Measurements from ENCODE around the gene MCC. TPM values are rescaled to one million over a fixed set of nuclear protein-coding genes. Genes with fewer than 3 reads are reported as not detected.

The MCC gene
- polyA plus RNA-seq, 2 of the 4 experiments (the other 2 are of a cell fraction), result 0.09 to 0.10 TPM

- DNase-seq (ENCODE audit: low read depth in 1 of 2, low spot score in 1 of 2) (no peak), FAIRE-seq (no peak), ATAC-seq (no peak)
- ChIA-PET POLR2A (no interaction called here), CTCF (no interaction called here)
- WGBS (ENCODE audit: missing lambda C conversion rate), result 0% methylated on average over 1 of the region's 1 CpG
- Histone ChIP-seq H3K4me1 (no peaks in the 10 kb centered on the region), H3K4me3 (no peak overlapping the region), H3K27ac (no peak overlapping the region), H3K9me3 (no peaks in the 10 kb centered on the region), H3K4me2 (no peak overlapping the region)
- TF ChIP-seq EP300 (IDR thresholded peaks at IDR 0.05) (no peak), MAFK (IDR thresholded peaks at IDR 0.05; ENCODE audit: partially characterized antibody) (no peak), KDM1A (IDR thresholded peaks at IDR 0.05; ENCODE audit: low read depth) (no peak), HDAC2 (IDR thresholded peaks at IDR 0.05) (no peak), BCL3 (IDR thresholded peaks at IDR 0.05) (no peak), HEYL (CRISPR knock-in tag; IDR thresholded peaks at IDR 0.05) (no peak), HOXA7 (CRISPR knock-in tag; IDR thresholded peaks at IDR 0.05) (no peak), FOSB (CRISPR knock-in tag; IDR thresholded peaks at IDR 0.05) (no peak)
Observed at GRCh38 chr5:113164021-113164420, 324.2 kb downstream of the MCC start.

- H3K4me1 ChIP-seq, result no peaks in the 10 kb centered on the region
- no peak overlapping the region for H3K4me2 ChIP-seq
- WGBS (ENCODE audit: missing lambda C conversion rate), result 74% methylated on average over 2 of the region's 2 CpGs
- H3K27ac ChIP-seq, result no peak overlapping the region
- ChIA-PET POLR2A (no interaction called here), CTCF (no interaction called here)
- FAIRE-seq (no peak), ATAC-seq (no peak), DNase-seq (ENCODE audit: low read depth in 1 of 2, low spot score in 1 of 2) (no peak)
- H3K9me3 ChIP-seq, result no peaks in the 10 kb centered on the region
- TF ChIP-seq FOSL2 (IDR thresholded peaks at IDR 0.05) (no peak), FOSL2 (CRISPR knock-in tag; IDR thresholded peaks at IDR 0.05) (0 out of 2 replicates have a peak, but pooled peaks have one; percentile 6), EP300 (IDR thresholded peaks at IDR 0.05) (no peak)
- H3K4me3 ChIP-seq, result no peak overlapping the region
Observed at GRCh38 chr5:113163328-113163727, 324.9 kb downstream of the MCC start.

- Histone ChIP-seq H3K4me3 (no peak overlapping the region), H3K4me2 (no peak overlapping the region), H3K27ac (no peak overlapping the region), H3K4me1 (no peaks in the 10 kb centered on the region), H3K9me3 (no peaks in the 10 kb centered on the region)
- ATAC-seq (no peak), DNase-seq (ENCODE audit: low read depth in 1 of 2, low spot score in 1 of 2) (no peak), FAIRE-seq (no peak)
- no peak for TF ChIP-seq TFCP2L1 (CRISPR knock-in tag; IDR thresholded peaks at IDR 0.05)
- no peak for TF ChIP-seq ATOH8 (CRISPR knock-in tag; IDR thresholded peaks at IDR 0.05; ENCODE audit: low read depth)
- TF ChIP-seq NR3C1 (IDR thresholded peaks at IDR 0.05), result no peak
- TF ChIP-seq PBX3 (IDR thresholded peaks at IDR 0.05), result no peak
- TF ChIP-seq MAZ (IDR thresholded peaks at IDR 0.05; ENCODE audit: borderline replicate concordance, low read depth, low read length), result no peak
- no peak for TF ChIP-seq CHD4 (IDR thresholded peaks at IDR 0.05; ENCODE audit: borderline replicate concordance)
- TF ChIP-seq JUN (IDR thresholded peaks at IDR 0.05), result no peak
- ChIA-PET CTCF (no interaction called here), POLR2A (no interaction called here)
- WGBS (ENCODE audit: missing lambda C conversion rate), result 27% methylated on average over 3 of the region's 3 CpGs
Observed at GRCh38 chr5:113162770-113163169, 325.5 kb downstream of the MCC start.

- ATAC-seq, result no peak
- 1% methylated on average over 3 of the region's 3 CpGs for WGBS (ENCODE audit: missing lambda C conversion rate)
- Histone ChIP-seq H3K27ac (no peak overlapping the region), H3K4me3 (no peak overlapping the region), H3K4me1 (no peaks in the 10 kb centered on the region), H3K9me3 (no peaks in the 10 kb centered on the region), H3K4me2 (no peak overlapping the region)
- TF ChIP-seq ZC3H11A (IDR thresholded peaks at IDR 0.05) (no peak), CBX2 (IDR thresholded peaks at IDR 0.05; ENCODE audit: borderline replicate concordance, low read depth) (no peak), KDM1A (IDR thresholded peaks at IDR 0.05; ENCODE audit: low read depth) (no peak), HEYL (CRISPR knock-in tag; IDR thresholded peaks at IDR 0.05) (no peak), RCOR1 (IDR thresholded peaks at IDR 0.05; ENCODE audit: low read depth, low read length) (no peak), ESRRA (IDR thresholded peaks at IDR 0.05; ENCODE audit: borderline replicate concordance, low read length) (no peak), RAD21 (conservative IDR thresholded peaks at IDR 0.05 in 1 of 2, IDR thresholded peaks at IDR 0.05 in 1 of 2) (no peak), MAZ (IDR thresholded peaks at IDR 0.05; ENCODE audit: borderline replicate concordance, low read depth, low read length) (no peak), RARB (CRISPR knock-in tag; IDR thresholded peaks at IDR 0.05) (no peak), CEBPB (IDR thresholded peaks at IDR 0.05) (no peak), BCL3 (IDR thresholded peaks at IDR 0.05) (no peak), JUNB (IDR thresholded peaks at IDR 0.05) (no peak), NR3C1 (IDR thresholded peaks at IDR 0.05) (no peak), TP53 (CRISPR knock-in tag; IDR thresholded peaks at IDR 0.05) (no peak), EHF (CRISPR knock-in tag; IDR thresholded peaks at IDR 0.05) (no peak)
- no peak for DNase-seq (ENCODE audit: low read depth in 1 of 2, low spot score in 1 of 2)
- no peak for FAIRE-seq
- ChIA-PET POLR2A (no interaction called here), CTCF (no interaction called here)
Observed at GRCh38 chr5:113162208-113162607, 326.0 kb downstream of the MCC start.

Data from A549 (cell line).